GM19043 (cell line): ENCODE results near the gene HGFAC.

ENCODE experiments used
- ATAC-seq: cut with Tn5 transposase; IDR thresholded peaks from one replicate; pipeline ENCODE4 v1.9.1; 2021; ENCODE audit warnings: low read depth; ENCODE audit not compliant: unreplicated experiment

The HGFAC gene

DNA sequence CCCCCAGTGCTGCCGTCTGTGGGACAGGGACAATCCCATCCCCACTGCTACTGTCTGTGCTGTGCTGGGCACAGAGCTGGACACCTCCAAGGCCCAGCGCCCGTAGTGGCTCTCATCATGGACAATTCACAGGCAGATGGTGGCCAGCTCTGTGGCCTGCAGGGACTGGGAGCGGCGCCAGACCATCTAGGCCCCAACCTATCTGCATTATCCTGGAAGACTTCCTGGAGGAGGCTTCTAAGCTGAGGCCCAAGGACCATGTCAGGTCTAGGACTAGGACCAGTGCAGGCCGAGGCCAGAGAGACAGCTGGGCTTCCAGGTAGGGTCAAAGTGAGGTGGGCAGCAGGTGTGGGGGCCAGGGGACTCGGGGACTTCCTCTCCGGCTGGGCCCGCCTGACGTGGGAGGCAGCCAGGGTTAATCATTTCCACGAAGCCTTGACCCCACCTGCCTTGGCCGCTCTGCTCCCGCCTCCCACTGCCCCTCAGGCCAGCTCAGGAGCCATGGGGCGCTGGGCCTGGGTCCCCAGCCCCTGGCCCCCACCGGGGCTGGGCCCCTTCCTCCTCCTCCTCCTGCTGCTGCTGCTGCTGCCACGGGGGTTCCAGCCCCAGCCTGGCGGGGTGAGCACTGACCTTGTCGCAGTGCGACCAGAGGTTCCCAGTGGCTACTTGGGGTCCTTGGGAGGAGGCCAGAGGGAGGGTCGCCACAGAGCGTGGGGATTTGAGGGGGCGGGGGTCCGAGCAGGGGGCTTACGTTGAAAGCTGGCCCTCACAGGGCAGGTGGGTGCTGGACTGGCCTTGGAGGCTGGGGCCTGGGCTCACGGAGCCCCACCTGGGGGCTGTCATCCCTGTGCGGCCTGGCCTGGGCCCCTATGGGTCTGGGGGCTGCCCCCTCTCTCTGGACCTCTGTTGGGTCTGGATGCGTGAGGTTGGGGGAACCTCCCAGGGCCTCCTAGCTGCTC is at the start of gene HGFAC:
HGFAC (plus strand) TSS at position 468 of the 959 bp plus-strand sequence; CDS start at position 502, 34 bp downstream.
- ATAC-seq = no peak

- no peak for ATAC-seq
Observed at GRCh38 chr4:3392321-3392720, 49.4 kb upstream of the HGFAC start.

DNA sequence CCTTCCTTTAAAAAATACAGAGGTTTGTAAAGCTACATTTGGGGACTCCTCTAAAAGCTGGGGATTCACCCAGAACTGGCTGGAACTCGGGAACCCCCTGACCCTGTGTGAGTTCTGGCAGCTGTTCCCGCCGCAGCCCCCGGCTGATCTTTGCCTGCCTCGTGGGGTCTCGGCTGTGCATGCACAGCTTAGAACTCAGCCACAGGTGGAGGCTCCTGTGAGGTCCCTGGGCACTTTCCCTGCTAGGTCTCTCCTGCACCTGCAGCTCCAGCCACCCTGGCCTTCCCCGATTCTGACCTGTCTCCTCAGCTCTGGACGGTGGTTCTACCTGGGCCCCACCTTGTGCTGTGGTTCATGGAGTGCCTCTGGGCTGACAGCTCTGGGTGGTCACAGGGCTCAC is 48.6 kb upstream of the HGFAC start:
- no peak for ATAC-seq

- no peak for ATAC-seq
Observed at GRCh38 chr4:3396600-3396999, 45.2 kb upstream of the HGFAC start.

- ATAC-seq = no peak
Observed at GRCh38 chr4:3397128-3397527, 44.6 kb upstream of the HGFAC start.

- no peak for ATAC-seq
Observed at GRCh38 chr4:3399277-3400194, 42.2 kb upstream of the HGFAC start.

DNA sequence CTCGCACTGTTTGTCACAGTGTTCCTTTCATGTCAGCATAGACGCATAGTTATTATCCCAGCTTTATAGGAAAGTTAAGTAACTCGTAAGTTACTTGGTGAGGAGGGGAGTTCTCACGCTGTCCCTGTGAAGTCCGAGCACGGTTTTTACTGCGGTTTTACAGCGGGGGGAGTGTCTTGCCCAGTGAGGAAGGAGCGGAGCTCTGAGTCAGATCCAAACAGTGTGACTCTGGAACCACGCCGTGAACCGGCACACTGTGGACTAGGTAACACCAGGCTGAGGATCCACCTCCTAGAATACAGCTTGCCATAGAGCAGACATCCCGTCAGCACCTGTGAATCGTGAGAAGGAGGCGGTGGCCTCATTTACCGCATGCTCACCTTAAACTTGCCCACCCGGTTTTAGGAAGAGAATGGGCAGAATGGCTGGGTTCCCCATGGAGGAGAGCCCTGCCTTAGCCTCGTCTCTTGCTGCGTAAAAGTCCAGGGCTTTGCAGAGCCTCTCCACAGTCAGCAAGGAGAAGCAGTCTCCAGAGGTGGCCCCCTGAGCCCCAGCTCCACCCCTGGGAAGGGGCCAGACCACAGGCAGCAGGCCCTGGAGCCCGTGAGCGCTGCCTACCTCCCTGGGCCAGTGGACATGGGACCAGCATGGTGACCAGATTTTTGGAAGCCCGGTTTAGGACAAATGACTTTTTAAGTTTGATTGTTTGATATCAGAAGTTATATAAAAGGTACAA is 40.2 kb upstream of the HGFAC start:
- no peak for ATAC-seq

- ATAC-seq = no peak
Observed at GRCh38 chr4:3402491-3403347, 39.0 kb upstream of the HGFAC start.

- ATAC-seq = no peak
Observed at GRCh38 chr4:3403348-3403906, 38.3 kb upstream of the HGFAC start.

- ATAC-seq = no peak
Observed at GRCh38 chr4:3404546-3404945, 37.2 kb upstream of the HGFAC start.

DNA sequence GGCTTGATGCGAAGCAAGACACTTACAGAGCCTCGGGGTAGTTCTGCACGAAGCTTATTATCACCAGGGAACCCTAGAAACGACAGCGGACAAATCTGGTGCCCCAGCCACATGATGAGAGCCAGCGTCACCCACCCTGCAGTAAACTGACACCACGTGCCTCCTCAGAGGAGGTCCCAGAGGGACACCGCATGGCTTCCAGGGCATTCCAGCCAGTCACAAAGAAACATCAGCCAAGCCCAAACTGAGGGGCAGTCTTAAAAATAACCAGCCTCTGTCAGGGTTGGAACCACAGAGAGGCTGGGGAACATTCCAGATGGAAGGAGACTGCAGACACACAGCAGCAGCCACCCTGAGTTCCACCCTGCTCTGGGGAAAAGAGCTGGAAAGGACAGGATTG is 36.6 kb upstream of the HGFAC start:
- no peak for ATAC-seq

- no peak for ATAC-seq
Observed at GRCh38 chr4:3406021-3406420, 35.7 kb upstream of the HGFAC start.

GRCh38 chr4:3406431-3406830 is 35.3 kb upstream of the HGFAC start:
- ATAC-seq = no peak

DNA sequence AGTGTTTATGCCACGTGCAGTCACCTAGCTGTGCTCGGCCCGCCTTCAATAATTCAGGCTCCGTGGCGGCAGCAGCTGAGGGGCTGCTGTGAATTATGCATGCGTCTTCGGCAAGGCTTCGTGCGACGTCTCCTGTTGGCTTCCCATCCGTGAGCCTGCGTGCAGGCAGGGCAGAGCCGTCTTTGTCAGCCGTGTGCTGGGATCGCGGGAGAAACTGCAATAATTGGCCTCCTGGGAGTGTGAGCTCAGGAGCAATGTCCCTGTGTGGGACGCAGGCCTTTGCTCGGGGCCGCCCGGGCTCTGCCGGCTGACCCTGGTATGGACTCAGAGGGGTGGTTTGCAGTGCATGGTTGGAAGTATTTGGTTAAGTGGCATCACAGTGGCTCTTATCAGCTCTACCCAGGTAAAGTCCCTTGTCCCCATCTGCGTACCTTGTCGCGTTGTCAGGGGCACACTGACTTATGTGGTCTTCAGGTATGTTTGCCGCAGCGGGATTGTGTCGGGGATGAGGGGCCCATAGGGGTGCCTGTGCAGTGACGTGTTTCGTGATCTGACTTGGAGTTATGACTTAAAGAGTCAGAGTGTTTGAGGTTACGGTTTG is 34.5 kb upstream of the HGFAC start:
- no peak for ATAC-seq

GRCh38 chr4:3407930-3408792 is 33.6 kb upstream of the HGFAC start:
- ATAC-seq = no peak

- no peak for ATAC-seq
Observed at GRCh38 chr4:3408793-3409330, 32.9 kb upstream of the HGFAC start.

DNA sequence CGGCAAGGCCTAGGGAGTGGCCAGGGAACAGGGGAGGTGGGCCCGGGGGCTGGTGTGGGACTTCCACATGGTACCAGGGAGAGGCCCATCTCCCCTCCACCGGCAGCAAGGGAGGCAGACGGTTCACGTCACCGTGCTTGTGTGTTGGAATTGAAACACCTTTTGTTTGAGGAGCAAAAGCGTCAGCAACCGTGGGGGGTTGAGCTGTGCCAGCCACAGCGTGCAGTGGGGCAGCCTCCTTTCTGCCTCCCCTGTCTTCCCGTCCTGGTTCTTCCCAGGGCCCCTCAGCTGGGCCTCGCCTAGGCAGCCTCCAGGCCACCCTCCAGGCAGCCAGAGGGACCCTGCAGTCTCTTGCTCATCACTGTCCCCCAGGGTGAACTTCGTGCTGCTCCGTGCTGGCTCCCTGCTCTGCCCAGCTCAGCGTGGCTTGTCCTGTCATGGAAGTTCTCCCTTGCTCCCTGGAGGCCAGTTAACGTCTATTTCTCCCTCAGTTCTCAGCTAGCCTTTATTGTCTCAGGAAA is 32.1 kb upstream of the HGFAC start:
- no peak for ATAC-seq
